H9 (cell line): Measurements from ENCODE around the gene CAMK1G. TPM values are rescaled to one million over a fixed set of nuclear protein-coding genes. Genes with fewer than 3 reads are reported as not detected.

Experiments used
- DNase-seq: peaks from one replicate; pipeline ENCODE4 v3.0.0-alpha.2; 2017
- H2AFZ ChIP-seq: one replicate; pipeline ENCODE4 v1.6.1; 2013; ENCODE audit warnings: mild to moderate bottlenecking, low read length, control low read depth, moderate library complexity
- H2AK5ac ChIP-seq: 2 replicates; pipeline ENCODE4 v1.6.1; 2013; ENCODE audit warnings: low read length, control low read depth, mixed read lengths; ENCODE audit not compliant: insufficient read length
- H2BK120ac ChIP-seq: one replicate; pipeline ENCODE4 v1.6.1; 2013; ENCODE audit warnings: low read depth, mild to moderate bottlenecking, low read length, control low read depth, inconsistent platforms; ENCODE audit not compliant: poor library complexity, severe bottlenecking
- H2BK12ac ChIP-seq: 2 replicates; pipeline ENCODE4 v1.6.1; 2013; ENCODE audit warnings: low read length, control low read depth, mixed read lengths, low read depth; ENCODE audit not compliant: insufficient read length
- H2BK15ac ChIP-seq: 2 replicates; pipeline ENCODE4 v1.6.1; 2013; ENCODE audit warnings: low read depth, low read length, control low read depth
- H2BK20ac ChIP-seq: one replicate; pipeline ENCODE4 v1.6.1; 2013; ENCODE audit warnings: low read depth, mild to moderate bottlenecking, low read length, control low read depth, inconsistent platforms; ENCODE audit not compliant: poor library complexity, severe bottlenecking
- H2BK5ac ChIP-seq: 2 replicates; pipeline ENCODE4 v1.6.1; 2013; ENCODE audit warnings: low read length, control low read depth, mixed read lengths; ENCODE audit not compliant: insufficient read length
- H3K14ac ChIP-seq: 2 replicates; pipeline ENCODE4 v1.6.1; 2013; ENCODE audit warnings: low read length, control low read depth; ENCODE audit not compliant: insufficient read depth
- H3K18ac ChIP-seq: 2 replicates; pipeline ENCODE4 v1.6.1; 2013; ENCODE audit warnings: low read depth, mild to moderate bottlenecking, mixed read lengths, low read length, control low read depth; ENCODE audit not compliant: insufficient read length
- H3K23ac ChIP-seq: 2 replicates; pipeline ENCODE4 v1.6.1; 2013; ENCODE audit warnings: low read length, control low read depth, mixed read lengths, low read depth; ENCODE audit not compliant: insufficient read length
- H3K23me2 ChIP-seq: 2 replicates; pipeline ENCODE4 v1.6.1; 2013; ENCODE audit warnings: low read depth, mild to moderate bottlenecking, mixed read lengths, low read length, control low read depth; ENCODE audit not compliant: insufficient read length, poor library complexity, severe bottlenecking
- H3K27ac ChIP-seq: 2 replicates; pipeline ENCODE4 v1.5.1; 2013; ENCODE audit warnings: low read length, control low read depth, mixed read lengths, low read depth; ENCODE audit not compliant: insufficient read length
- H3K27me3 ChIP-seq: 2 replicates; pipeline ENCODE4 v1.6.1; 2013; ENCODE audit warnings: low read length, control low read depth, inconsistent platforms; ENCODE audit not compliant: insufficient read depth
- H3K4ac ChIP-seq: 2 replicates; pipeline ENCODE4 v1.6.1; 2013; ENCODE audit warnings: low read depth, mild to moderate bottlenecking, control low read depth, inconsistent platforms, low read length, moderate library complexity
- H3K4me1 ChIP-seq: 2 replicates; pipeline ENCODE4 v1.6.1; 2013; ENCODE audit warnings: low read length, control low read depth, inconsistent platforms; ENCODE audit not compliant: insufficient read depth
- H3K4me2 ChIP-seq: 2 replicates; pipeline ENCODE4 v1.6.1; 2013; ENCODE audit warnings: low read length, control low read depth, mixed read lengths; ENCODE audit not compliant: insufficient read length, insufficient read depth
- H3K56ac ChIP-seq: 2 replicates; pipeline ENCODE4 v1.6.1; 2013; ENCODE audit warnings: low read depth, mild to moderate bottlenecking, mixed read lengths, low read length, control low read depth; ENCODE audit not compliant: insufficient read length
- H3K79me1 ChIP-seq: 2 replicates; pipeline ENCODE4 v1.6.1; 2013; ENCODE audit warnings: low read depth, mild to moderate bottlenecking, moderate library complexity, low read length, control low read depth, inconsistent platforms; ENCODE audit not compliant: insufficient read depth, poor library complexity, severe bottlenecking
- H3K79me2 ChIP-seq: 2 replicates; pipeline ENCODE4 v1.6.1; 2013; ENCODE audit warnings: low read length, control low read depth, inconsistent platforms; ENCODE audit not compliant: insufficient read depth
- H3K9ac ChIP-seq: 2 replicates; pipeline ENCODE4 v1.6.1; 2013; ENCODE audit warnings: low read length, control low read depth, mixed read lengths; ENCODE audit not compliant: insufficient read length; ENCODE audit errors: extremely low read depth
- H3K9me3 ChIP-seq: one replicate; pipeline ENCODE4 v1.6.1; 2013; ENCODE audit warnings: low read depth, low read length, inconsistent platforms; ENCODE audit not compliant: control insufficient read depth
- H3T11ph ChIP-seq: one replicate; pipeline ENCODE4 v1.6.1; 2013; ENCODE audit warnings: mild to moderate bottlenecking, low read length, control low read depth, inconsistent platforms
- H4K20me1 ChIP-seq: one replicate; pipeline ENCODE4 v1.6.1; 2013; ENCODE audit not compliant: control insufficient read depth, insufficient read length, insufficient read depth
- H4K5ac ChIP-seq: 2 replicates; pipeline ENCODE4 v1.6.1; 2013; ENCODE audit warnings: low read depth, mild to moderate bottlenecking, mixed read lengths, low read length, control low read depth; ENCODE audit not compliant: insufficient read length
- H4K8ac ChIP-seq: replicated peaks from 2 replicates; pipeline ENCODE4 v1.6.1; 2013; ENCODE audit warnings: low read length, control low read depth, mixed read lengths, low read depth; ENCODE audit not compliant: insufficient read length
- H4K91ac ChIP-seq: 2 replicates; pipeline ENCODE4 v1.6.1; 2013; ENCODE audit warnings: low read depth, mild to moderate bottlenecking, moderate library complexity, mixed read lengths, low read length, control low read depth; ENCODE audit not compliant: insufficient read length
- H3K27ac Mint-ChIP-seq, 3 experiments: 2 replicates in 2 of 3; 3 replicates in 1 of 3; pipeline ENCODE4 v1.8.0; 2020 to 2021; ENCODE audit warnings: mixed read lengths in 3 of 3, mild to moderate bottlenecking in 1 of 3, moderate library complexity in 1 of 3
- H3K27me3 Mint-ChIP-seq: 2 replicates; pipeline ENCODE4 v1.8.0; 2021; ENCODE audit warnings: low read depth, mild to moderate bottlenecking, moderate library complexity, mixed read lengths
- H3K36me3 Mint-ChIP-seq, 3 experiments: 2 replicates in 2 of 3; 3 replicates in 1 of 3; pipeline ENCODE4 v1.8.0; 2020 to 2021; ENCODE audit warnings: low read depth in 3 of 3, mixed read lengths in 3 of 3; ENCODE audit not compliant: insufficient read depth in 1 of 3
- H3K4me1 Mint-ChIP-seq, 2 experiments: 2 replicates each; pipeline ENCODE4 v1.8.0; 2020; ENCODE audit warnings: mixed read lengths in 2 of 2
- H3K4me3 Mint-ChIP-seq, 2 experiments: 2 replicates in 1 of 2; 3 replicates in 1 of 2; pipeline ENCODE4 v1.8.0; 2020 to 2021; ENCODE audit warnings: mild to moderate bottlenecking in 2 of 2, mixed read lengths in 2 of 2, moderate library complexity in 1 of 2
- H3K9me3 Mint-ChIP-seq, 2 experiments: 2 replicates in 1 of 2; 3 replicates in 1 of 2; pipeline ENCODE4 v1.8.0; 2020; ENCODE audit warnings: mild to moderate bottlenecking in 2 of 2, mixed read lengths in 2 of 2, moderate library complexity in 1 of 2
- total RNA-seq: library from RNA; stranded (reverse); gene quantifications from 2 replicates; pipeline ENCODE4 v1.2.1, GENCODE V29; 2021
- TF ChIP-seq, protein P1 (sequence below): fragments of 200-600 bp; sonication (generic); conservative IDR thresholded peaks from 3 replicates; pipeline ENCODE4 v1.8.0; 2021; ENCODE audit warnings: antibody characterized with exemption, mild to moderate bottlenecking

CAMK1G gene
- total RNA-seq, 1 experiment from 2014 or later: 0.28 TPM

- no peak overlapping the region for H3K9ac ChIP-seq
- no peaks in the 10 kb centered on the region for H3K79me2 ChIP-seq
- H3K27me3 ChIP-seq: no peaks in the 10 kb centered on the region
- no peak overlapping the region for H3K18ac ChIP-seq
- no peak overlapping the region for H4K8ac ChIP-seq
- H3T11ph ChIP-seq: no peak overlapping the region
- H2AFZ ChIP-seq: no peak overlapping the region
- Mint-ChIP-seq H3K9me3 (no peaks in the 10 kb centered on the region), H3K4me1 (peaks cover 16 to 21% of the 10 kb centered on the region in 2 experiments), H3K36me3 (no peaks in the 10 kb centered on the region; a peak in 1 of 7 replicates), H3K4me3 (no peak overlapping the region), H3K27ac (no peak overlapping the region), H3K27me3 (peaks cover 4% of the 10 kb centered on the region)
- H3K9me3 ChIP-seq: no peaks in the 10 kb centered on the region
- H3K23ac ChIP-seq: no peak overlapping the region
- H3K79me1 ChIP-seq: no peaks in the 10 kb centered on the region
- H3K14ac ChIP-seq: no peak overlapping the region
- H2BK12ac ChIP-seq: no peak overlapping the region
- no peak overlapping the region for H3K4ac ChIP-seq
- H4K91ac ChIP-seq: no peak overlapping the region
- no peak for DNase-seq
- H3K56ac ChIP-seq: no peak overlapping the region
- no peaks in the 10 kb centered on the region for H4K20me1 ChIP-seq
- H4K5ac ChIP-seq: no peak overlapping the region
- H2AK5ac ChIP-seq: no peak overlapping the region
- TF ChIP-seq, protein P1, sequence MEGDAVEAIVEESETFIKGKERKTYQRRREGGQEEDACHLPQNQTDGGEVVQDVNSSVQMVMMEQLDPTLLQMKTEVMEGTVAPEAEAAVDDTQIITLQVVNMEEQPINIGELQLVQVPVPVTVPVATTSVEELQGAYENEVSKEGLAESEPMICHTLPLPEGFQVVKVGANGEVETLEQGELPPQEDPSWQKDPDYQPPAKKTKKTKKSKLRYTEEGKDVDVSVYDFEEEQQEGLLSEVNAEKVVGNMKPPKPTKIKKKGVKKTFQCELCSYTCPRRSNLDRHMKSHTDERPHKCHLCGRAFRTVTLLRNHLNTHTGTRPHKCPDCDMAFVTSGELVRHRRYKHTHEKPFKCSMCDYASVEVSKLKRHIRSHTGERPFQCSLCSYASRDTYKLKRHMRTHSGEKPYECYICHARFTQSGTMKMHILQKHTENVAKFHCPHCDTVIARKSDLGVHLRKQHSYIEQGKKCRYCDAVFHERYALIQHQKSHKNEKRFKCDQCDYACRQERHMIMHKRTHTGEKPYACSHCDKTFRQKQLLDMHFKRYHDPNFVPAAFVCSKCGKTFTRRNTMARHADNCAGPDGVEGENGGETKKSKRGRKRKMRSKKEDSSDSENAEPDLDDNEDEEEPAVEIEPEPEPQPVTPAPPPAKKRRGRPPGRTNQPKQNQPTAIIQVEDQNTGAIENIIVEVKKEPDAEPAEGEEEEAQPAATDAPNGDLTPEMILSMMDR: no peak
- H2BK15ac ChIP-seq: no peak overlapping the region
- no peak overlapping the region for H2BK20ac ChIP-seq
- no peak overlapping the region for H3K27ac ChIP-seq
- no peak overlapping the region for H3K4me2 ChIP-seq
- no peak overlapping the region for H2BK5ac ChIP-seq
- H2BK120ac ChIP-seq: no peak overlapping the region
- no peaks in the 10 kb centered on the region for H3K4me1 ChIP-seq
- H3K23me2 ChIP-seq: no peaks in the 10 kb centered on the region
These were observed 64.8 kb downstream of the CAMK1G start for GRCh38 chr1:209648346-209648745.
